HepG2 (cell line): ENCODE data around the gene AP4M1. TPM values are rescaled to one million over a fixed set of nuclear protein-coding genes. Genes with fewer than 3 reads are reported as not detected.

ENCODE experiments used
- KDM4B ChIP-seq: sonication (generic); formaldehyde crosslinking; IDR thresholded peaks from 2 replicates; pipeline ENCODE4 v1.4.0; 2020; ENCODE audit warnings: missing genetic modification reagents
- RARA ChIP-seq: IDR thresholded peaks from 2 replicates; pipeline ENCODE4 v1.6.1; 2016; ENCODE audit warnings: missing genetic modification reagents, missing compliant biosample characterization
- SNAPC2 ChIP-seq: sonication (generic); formaldehyde crosslinking; IDR thresholded peaks from 2 replicates; pipeline ENCODE4 v1.8.1; 2022; ENCODE audit warnings: mild to moderate bottlenecking, missing genetic modification reagents
- THAP11 ChIP-seq: IDR thresholded peaks from 2 replicates; pipeline ENCODE4 v1.6.1; 2016; ENCODE audit warnings: missing biosample characterization, missing genetic modification reagents
- ZNF10 ChIP-seq: sonication (generic); formaldehyde crosslinking; IDR thresholded peaks from 2 replicates; pipeline ENCODE4 v1.4.0; 2020; ENCODE audit warnings: mild to moderate bottlenecking, low read depth, missing genetic modification reagents, borderline replicate concordance
- ZNF207 ChIP-seq: fragments of 450-650 bp; IDR thresholded peaks from 2 replicates; pipeline ENCODE4 v1.6.1; 2016; ENCODE audit warnings: antibody characterized with exemption, borderline replicate concordance
- ZNF563 ChIP-seq: sonication (generic); formaldehyde crosslinking; IDR thresholded peaks from 2 replicates; pipeline ENCODE4 v1.8.0; 2022; ENCODE audit warnings: mild to moderate bottlenecking, moderate library complexity, missing genetic modification reagents
- ZNF839 ChIP-seq: sonication (generic); formaldehyde crosslinking; IDR thresholded peaks from 2 replicates; pipeline ENCODE4 v1.4.0; 2020; ENCODE audit warnings: missing genetic modification reagents, mild to moderate bottlenecking, borderline replicate concordance
- polyA plus RNA-seq, 8 experiments: library from polyadenylated mRNA; depleted of rRNA in 3 of 8; stranded (reverse) in 7 of 8; unstranded in 1 of 8; fragments of >200 nt; fragmentation: Illumina TruSeq in 4 of 8; extraction: Trizol in 4 of 8; gene quantifications; 2 replicates each; pipeline versions ENCODE4 v1.2.1 to v1.2.3, GENCODE V29; 2011 to 2016; ENCODE audit warnings: low read depth in 4 of 8, missing spikeins in 1 of 8, mixed read lengths in 1 of 8; ENCODE audit not compliant: insufficient read depth in 1 of 8
- total RNA-seq, 5 experiments: library from RNA; depleted of rRNA; stranded (reverse); fragments of >200 nt; fragmentation: Illumina TruSeq; extraction: Trizol; gene quantifications; 2 replicates each; pipeline ENCODE4 v1.2.3, GENCODE V29; 2016; ENCODE audit warnings: low read depth in 1 of 5
- TF ChIP-seq, protein P1 (sequence below): sonication (generic); formaldehyde crosslinking; IDR thresholded peaks from 2 replicates; pipeline ENCODE4 v1.4.0; 2020; ENCODE audit warnings: missing genetic modification reagents, borderline replicate concordance
- TF ChIP-seq, protein P2 (sequence below): sonication (generic); formaldehyde crosslinking; IDR thresholded peaks from 2 replicates; pipeline ENCODE4 v1.5.0; 2020; ENCODE audit warnings: missing genetic modification reagents
- TF ChIP-seq, protein P3 (sequence below): IDR thresholded peaks from 2 replicates; pipeline ENCODE4 v1.6.1; 2016; ENCODE audit warnings: mild to moderate bottlenecking
- TF ChIP-seq, protein P4 (sequence below): sonication (generic); formaldehyde crosslinking; conservative IDR thresholded peaks from 2 replicates; pipeline ENCODE4 v1.8.0; 2022; ENCODE audit warnings: low read depth, missing genetic modification reagents
- TF ChIP-seq, protein P5 (sequence below): sonication (generic); formaldehyde crosslinking; IDR thresholded peaks from 2 replicates; pipeline ENCODE4 v1.4.0; 2020; ENCODE audit warnings: missing genetic modification reagents
- TF ChIP-seq, protein P6 (sequence below): sonication (generic); formaldehyde crosslinking; IDR thresholded peaks from 2 replicates; pipeline ENCODE4 v1.8.1; 2023; ENCODE audit warnings: mild to moderate bottlenecking, missing genetic modification reagents
- TF ChIP-seq, protein P7 (sequence below), 2 experiments: sonication (generic) in 1 of 2; formaldehyde crosslinking in 1 of 2; IDR thresholded peaks; 2 replicates each; pipeline versions ENCODE4 v1.4.0 to v1.6.1; 2018 to 2020; ENCODE audit warnings: missing genetic modification reagents in 2 of 2, borderline replicate concordance in 1 of 2, low read depth in 1 of 2, mild to moderate bottlenecking in 1 of 2, missing biosample characterization in 1 of 2

The AP4M1 gene
- total and polyA plus RNA-seq, 2 of the 13 experiments (the other 11 are each of a cell fraction or from before 2014, with no cell fraction given): 6.3 to 9.7 TPM

DNA sequence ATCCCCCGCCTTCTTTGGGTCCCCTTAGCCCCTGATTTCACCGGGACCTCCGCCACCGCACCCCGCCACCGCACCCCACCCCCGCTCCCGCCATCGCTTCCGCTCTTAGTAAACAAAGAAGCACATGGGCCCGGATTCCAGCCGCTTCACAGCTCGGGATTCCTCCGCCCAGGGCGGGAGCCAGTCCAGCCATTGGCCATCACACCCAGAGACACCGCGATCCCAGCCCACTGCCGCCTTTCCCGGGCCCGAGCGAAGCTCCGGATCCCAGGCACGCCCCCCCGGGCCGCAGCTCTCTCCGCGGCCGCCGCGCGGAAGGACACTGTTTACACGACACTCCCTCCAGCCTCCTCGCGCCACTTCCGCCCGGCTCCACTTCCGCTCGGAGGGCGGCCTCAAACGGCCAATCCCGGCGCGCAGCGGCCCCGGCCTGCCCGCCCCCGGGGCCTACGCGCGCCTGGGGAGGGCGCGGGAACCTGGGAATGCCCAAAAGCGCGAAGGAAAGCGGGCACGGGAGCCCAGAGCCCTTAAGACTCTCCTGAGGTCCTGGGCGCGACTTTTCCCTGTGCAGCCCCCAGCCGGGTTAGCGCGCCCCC, 925 bp upstream of the AP4M1 start (continued):
- TF ChIP-seq, protein P1, sequence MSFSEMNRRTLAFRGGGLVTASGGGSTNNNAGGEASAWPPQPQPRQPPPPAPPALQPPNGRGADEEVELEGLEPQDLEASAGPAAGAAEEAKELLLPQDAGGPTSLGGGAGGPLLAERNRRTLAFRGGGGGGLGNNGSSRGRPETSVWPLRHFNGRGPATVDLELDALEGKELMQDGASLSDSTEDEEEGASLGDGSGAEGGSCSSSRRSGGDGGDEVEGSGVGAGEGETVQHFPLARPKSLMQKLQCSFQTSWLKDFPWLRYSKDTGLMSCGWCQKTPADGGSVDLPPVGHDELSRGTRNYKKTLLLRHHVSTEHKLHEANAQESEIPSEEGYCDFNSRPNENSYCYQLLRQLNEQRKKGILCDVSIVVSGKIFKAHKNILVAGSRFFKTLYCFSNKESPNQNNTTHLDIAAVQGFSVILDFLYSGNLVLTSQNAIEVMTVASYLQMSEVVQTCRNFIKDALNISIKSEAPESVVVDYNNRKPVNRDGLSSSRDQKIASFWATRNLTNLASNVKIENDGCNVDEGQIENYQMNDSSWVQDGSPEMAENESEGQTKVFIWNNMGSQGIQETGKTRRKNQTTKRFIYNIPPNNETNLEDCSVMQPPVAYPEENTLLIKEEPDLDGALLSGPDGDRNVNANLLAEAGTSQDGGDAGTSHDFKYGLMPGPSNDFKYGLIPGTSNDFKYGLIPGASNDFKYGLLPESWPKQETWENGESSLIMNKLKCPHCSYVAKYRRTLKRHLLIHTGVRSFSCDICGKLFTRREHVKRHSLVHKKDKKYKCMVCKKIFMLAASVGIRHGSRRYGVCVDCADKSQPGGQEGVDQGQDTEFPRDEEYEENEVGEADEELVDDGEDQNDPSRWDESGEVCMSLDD: no peak
- TF ChIP-seq, protein P2, sequence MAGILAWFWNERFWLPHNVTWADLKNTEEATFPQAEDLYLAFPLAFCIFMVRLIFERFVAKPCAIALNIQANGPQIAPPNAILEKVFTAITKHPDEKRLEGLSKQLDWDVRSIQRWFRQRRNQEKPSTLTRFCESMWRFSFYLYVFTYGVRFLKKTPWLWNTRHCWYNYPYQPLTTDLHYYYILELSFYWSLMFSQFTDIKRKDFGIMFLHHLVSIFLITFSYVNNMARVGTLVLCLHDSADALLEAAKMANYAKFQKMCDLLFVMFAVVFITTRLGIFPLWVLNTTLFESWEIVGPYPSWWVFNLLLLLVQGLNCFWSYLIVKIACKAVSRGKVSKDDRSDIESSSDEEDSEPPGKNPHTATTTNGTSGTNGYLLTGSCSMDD (CRISPR knock-in tag): no peak
- TF ChIP-seq, protein P3, sequence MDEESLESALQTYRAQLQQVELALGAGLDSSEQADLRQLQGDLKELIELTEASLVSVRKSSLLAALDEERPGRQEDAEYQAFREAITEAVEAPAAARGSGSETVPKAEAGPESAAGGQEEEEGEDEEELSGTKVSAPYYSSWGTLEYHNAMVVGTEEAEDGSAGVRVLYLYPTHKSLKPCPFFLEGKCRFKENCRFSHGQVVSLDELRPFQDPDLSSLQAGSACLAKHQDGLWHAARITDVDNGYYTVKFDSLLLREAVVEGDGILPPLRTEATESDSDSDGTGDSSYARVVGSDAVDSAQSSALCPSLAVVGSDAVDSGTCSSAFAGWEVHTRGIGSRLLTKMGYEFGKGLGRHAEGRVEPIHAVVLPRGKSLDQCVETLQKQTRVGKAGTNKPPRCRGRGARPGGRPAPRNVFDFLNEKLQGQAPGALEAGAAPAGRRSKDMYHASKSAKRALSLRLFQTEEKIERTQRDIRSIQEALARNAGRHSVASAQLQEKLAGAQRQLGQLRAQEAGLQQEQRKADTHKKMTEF (CRISPR knock-in tag): peak; percentile 91
- TF ChIP-seq, protein P4, sequence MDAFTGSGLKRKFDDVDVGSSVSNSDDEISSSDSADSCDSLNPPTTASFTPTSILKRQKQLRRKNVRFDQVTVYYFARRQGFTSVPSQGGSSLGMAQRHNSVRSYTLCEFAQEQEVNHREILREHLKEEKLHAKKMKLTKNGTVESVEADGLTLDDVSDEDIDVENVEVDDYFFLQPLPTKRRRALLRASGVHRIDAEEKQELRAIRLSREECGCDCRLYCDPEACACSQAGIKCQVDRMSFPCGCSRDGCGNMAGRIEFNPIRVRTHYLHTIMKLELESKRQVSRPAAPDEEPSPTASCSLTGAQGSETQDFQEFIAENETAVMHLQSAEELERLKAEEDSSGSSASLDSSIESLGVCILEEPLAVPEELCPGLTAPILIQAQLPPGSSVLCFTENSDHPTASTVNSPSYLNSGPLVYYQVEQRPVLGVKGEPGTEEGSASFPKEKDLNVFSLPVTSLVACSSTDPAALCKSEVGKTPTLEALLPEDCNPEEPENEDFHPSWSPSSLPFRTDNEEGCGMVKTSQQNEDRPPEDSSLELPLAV (CRISPR knock-in tag): no peak
- peak; percentile 75; the same call in 1 of the 2 replicates for TF ChIP-seq ZNF563 (CRISPR knock-in tag)
- no peak for TF ChIP-seq ZNF10 (CRISPR knock-in tag)
- peak; percentile 94 for TF ChIP-seq THAP11 (CRISPR knock-in tag)
- TF ChIP-seq ZNF839 (CRISPR knock-in tag): 0 out of 2 replicates have a peak, but pooled peaks have one; percentile 60
- TF ChIP-seq, protein P5, sequence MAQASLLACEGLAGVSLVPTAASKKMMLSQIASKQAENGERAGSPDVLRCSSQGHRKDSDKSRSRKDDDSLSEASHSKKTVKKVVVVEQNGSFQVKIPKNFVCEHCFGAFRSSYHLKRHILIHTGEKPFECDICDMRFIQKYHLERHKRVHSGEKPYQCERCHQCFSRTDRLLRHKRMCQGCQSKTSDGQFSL: 0 out of 2 replicates have a peak, but pooled peaks have one; percentile 21
- TF ChIP-seq, protein P6, sequence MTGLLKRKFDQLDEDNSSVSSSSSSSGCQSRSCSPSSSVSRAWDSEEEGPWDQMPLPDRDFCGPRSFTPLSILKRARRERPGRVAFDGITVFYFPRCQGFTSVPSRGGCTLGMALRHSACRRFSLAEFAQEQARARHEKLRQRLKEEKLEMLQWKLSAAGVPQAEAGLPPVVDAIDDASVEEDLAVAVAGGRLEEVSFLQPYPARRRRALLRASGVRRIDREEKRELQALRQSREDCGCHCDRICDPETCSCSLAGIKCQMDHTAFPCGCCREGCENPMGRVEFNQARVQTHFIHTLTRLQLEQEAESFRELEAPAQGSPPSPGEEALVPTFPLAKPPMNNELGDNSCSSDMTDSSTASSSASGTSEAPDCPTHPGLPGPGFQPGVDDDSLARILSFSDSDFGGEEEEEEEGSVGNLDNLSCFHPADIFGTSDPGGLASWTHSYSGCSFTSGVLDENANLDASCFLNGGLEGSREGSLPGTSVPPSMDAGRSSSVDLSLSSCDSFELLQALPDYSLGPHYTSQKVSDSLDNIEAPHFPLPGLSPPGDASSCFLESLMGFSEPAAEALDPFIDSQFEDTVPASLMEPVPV (CRISPR knock-in tag): peak; percentile 40
- peak; percentile 41; the same call in 1 of the 2 replicates for TF ChIP-seq RARA (CRISPR knock-in tag)
- TF ChIP-seq KDM4B (CRISPR knock-in tag): peak; percentile 96
- TF ChIP-seq SNAPC2 (CRISPR knock-in tag): 0 out of 2 replicates have a peak, but pooled peaks have one; percentile 17
- TF ChIP-seq, protein P7, sequence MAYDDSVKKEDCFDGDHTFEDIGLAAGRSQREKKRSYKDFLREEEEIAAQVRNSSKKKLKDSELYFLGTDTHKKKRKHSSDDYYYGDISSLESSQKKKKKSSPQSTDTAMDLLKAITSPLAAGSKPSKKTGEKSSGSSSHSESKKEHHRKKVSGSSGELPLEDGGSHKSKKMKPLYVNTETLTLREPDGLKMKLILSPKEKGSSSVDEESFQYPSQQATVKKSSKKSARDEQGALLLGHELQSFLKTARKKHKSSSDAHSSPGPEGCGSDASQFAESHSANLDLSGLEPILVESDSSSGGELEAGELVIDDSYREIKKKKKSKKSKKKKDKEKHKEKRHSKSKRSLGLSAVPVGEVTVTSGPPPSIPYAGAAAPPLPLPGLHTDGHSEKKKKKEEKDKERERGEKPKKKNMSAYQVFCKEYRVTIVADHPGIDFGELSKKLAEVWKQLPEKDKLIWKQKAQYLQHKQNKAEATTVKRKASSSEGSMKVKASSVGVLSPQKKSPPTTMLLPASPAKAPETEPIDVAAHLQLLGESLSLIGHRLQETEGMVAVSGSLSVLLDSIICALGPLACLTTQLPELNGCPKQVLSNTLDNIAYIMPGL (CRISPR knock-in tag; IDR thresholded peaks at IDR 0.05; ENCODE audit: borderline replicate concordance in 1 of 2, low read depth in 1 of 2): peak; percentile 42 to 82; a peak in 3 of 4 replicates
- no peak for TF ChIP-seq ZNF207
